ENCODE data around the gene ASCC1. TPM values are rescaled to one million over a fixed set of nuclear protein-coding genes. Genes with fewer than 3 reads are reported as not detected.
"Not testable (repeated sequence)": the region's sequence is repeated elsewhere in the genome, so short reads cannot be mapped to it uniquely, and the experiment has no call there.

ASCC1 gene
- polyA plus RNA-seq, 1 experiment, result 18.5 TPM

DNA sequence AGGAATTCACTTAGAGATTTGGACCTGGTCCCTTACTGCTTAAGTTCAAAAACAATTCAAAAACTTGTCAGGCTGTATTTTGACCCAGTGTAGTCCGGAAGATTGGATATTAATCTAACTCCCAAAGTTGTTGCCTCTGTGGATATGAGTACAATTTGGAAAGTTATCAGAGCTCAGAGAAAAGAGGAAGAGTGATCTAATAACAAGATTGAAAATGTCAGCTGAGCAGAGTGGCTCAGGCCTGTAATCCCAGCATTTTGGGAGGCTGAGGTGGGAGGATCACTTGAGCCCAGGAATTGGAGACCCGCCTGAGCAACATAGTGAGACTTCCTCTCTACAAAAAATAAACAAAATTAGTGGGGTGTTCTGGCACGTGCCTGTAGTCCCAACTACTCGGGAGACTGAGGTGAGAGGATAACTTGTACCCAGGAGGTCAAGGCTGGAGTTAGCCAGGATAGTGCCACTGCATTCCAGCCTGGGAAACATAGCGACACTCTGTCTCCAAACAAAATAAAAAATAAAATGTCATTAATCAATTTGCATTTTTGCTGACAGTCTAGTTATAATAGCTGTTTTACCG, 3.2 kb upstream of the ASCC1 start:
- CTCF ChIA-PET, result interaction anchor here (0.6 to 1.9 kb wide), 4 partner anchors 17 to 121 kb away, joined by 3 to 12 read pairs (median 6); no protein-coding TSS in a partner anchor
- Histone ChIP-seq H3K36me3 (ENCODE audit: control insufficient read depth, insufficient read depth, low read length) (peaks cover 1% of the 10 kb centered on the region; the same call in 1 of the 2 replicates), H3K4me3 (ENCODE audit: low read depth, low read length) (no peak overlapping the region), H3K27me3 (ENCODE audit: control insufficient read depth, insufficient read depth, low read length) (no peaks in the 10 kb centered on the region)
- TF ChIP-seq, protein P1, sequence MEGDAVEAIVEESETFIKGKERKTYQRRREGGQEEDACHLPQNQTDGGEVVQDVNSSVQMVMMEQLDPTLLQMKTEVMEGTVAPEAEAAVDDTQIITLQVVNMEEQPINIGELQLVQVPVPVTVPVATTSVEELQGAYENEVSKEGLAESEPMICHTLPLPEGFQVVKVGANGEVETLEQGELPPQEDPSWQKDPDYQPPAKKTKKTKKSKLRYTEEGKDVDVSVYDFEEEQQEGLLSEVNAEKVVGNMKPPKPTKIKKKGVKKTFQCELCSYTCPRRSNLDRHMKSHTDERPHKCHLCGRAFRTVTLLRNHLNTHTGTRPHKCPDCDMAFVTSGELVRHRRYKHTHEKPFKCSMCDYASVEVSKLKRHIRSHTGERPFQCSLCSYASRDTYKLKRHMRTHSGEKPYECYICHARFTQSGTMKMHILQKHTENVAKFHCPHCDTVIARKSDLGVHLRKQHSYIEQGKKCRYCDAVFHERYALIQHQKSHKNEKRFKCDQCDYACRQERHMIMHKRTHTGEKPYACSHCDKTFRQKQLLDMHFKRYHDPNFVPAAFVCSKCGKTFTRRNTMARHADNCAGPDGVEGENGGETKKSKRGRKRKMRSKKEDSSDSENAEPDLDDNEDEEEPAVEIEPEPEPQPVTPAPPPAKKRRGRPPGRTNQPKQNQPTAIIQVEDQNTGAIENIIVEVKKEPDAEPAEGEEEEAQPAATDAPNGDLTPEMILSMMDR (IDR thresholded peaks at IDR 0.05; ENCODE audit: insufficient read depth, low read depth, low read length), result no peak
- POLR2A ChIA-PET, result no interaction called here
- no peak for DNase-seq (ENCODE audit: low read depth)

- Histone ChIP-seq H3K36me3 (ENCODE audit: control insufficient read depth, insufficient read depth, low read length) (peaks cover 1% of the 10 kb centered on the region; the same call in 1 of the 2 replicates), H3K4me3 (ENCODE audit: low read depth, low read length) (no peak overlapping the region), H3K27me3 (ENCODE audit: control insufficient read depth, insufficient read depth, low read length) (no peaks in the 10 kb centered on the region)
- CTCF ChIA-PET, result interaction anchor here (0.6 to 1.9 kb wide), 4 partner anchors 18 to 118 kb away, joined by 3 to 12 read pairs (median 6); no protein-coding TSS in a partner anchor
- TF ChIP-seq, protein P1 (IDR thresholded peaks at IDR 0.05; ENCODE audit: insufficient read depth, low read depth, low read length), result no peak
- DNase-seq (ENCODE audit: low read depth), result no peak
- POLR2A ChIA-PET, result no interaction called here
Measured at GRCh38 chr10:72218726-72219125, 2.6 kb upstream of the ASCC1 start.

GRCh38 chr10:72218325-72218724, 2.2 kb upstream of the ASCC1 start:
- CTCF ChIA-PET, result interaction anchor here (0.6 to 1.9 kb wide), 4 partner anchors 18 to 118 kb away, joined by 3 to 12 read pairs (median 6); no protein-coding TSS in a partner anchor
- POLR2A ChIA-PET, result no interaction called here
- no peak for DNase-seq (ENCODE audit: low read depth)

GRCh38 chr10:72211832-72212231, 4.2 kb downstream of the ASCC1 start:
- H3K27me3 ChIP-seq (ENCODE audit: control insufficient read depth, insufficient read depth, low read length); POLR2A ChIA-PET; H3K4me3 ChIP-seq (ENCODE audit: low read depth, low read length); DNase-seq (ENCODE audit: low read depth); H3K36me3 ChIP-seq (ENCODE audit: control insufficient read depth, insufficient read depth, low read length): not testable (repeated sequence)
- CTCF ChIA-PET, result interaction anchor here (0.6 to 1.4 kb wide), 3 partner anchors 86 to 316 kb away, joined by 3 read pairs; no protein-coding TSS in a partner anchor

More at GRCh38 chr10:72218325-72218724, 2.2 kb upstream of the ASCC1 start:
- no peaks in the 10 kb centered on the region for H3K27me3 ChIP-seq (ENCODE audit: control insufficient read depth, insufficient read depth, low read length)
- TF ChIP-seq, protein P1 (IDR thresholded peaks at IDR 0.05; ENCODE audit: insufficient read depth, low read depth, low read length), result no peak
- H3K4me3 ChIP-seq (ENCODE audit: low read depth, low read length), result no peak overlapping the region
- peaks cover 1% of the 10 kb centered on the region; the same call in 1 of the 2 replicates for H3K36me3 ChIP-seq (ENCODE audit: control insufficient read depth, insufficient read depth, low read length)

- H3K36me3 ChIP-seq (ENCODE audit: control insufficient read depth, insufficient read depth, low read length); DNase-seq (ENCODE audit: low read depth); H3K27me3 ChIP-seq (ENCODE audit: control insufficient read depth, insufficient read depth, low read length); POLR2A ChIA-PET; H3K4me3 ChIP-seq (ENCODE audit: low read depth, low read length): not testable (repeated sequence)
- CTCF ChIA-PET, result interaction anchor here (0.6 to 1.4 kb wide), 3 partner anchors 86 to 315 kb away, joined by 3 read pairs; no protein-coding TSS in a partner anchor
Measured at GRCh38 chr10:72211381-72211780, 4.7 kb downstream of the ASCC1 start.

DNA sequence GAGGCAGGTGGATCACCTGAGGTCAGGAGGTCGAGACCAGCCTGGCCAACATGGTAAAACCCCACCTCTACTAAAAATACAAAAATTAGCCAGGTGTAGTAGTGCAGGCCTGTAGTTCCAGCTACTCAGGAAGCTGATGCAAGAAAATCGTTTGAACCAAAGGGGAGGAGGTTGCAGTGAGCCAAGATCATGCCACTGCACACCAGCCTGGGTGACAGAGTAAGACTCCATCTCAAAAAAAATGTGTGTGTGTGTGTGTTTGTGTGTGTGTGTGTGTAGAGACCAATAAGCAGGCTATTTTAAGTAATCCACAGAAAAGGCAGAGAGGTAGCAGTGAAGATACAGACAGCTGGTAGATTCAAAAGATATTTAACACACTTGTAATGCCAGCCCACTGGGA, 7.5 kb downstream of the ASCC1 start:
- CTCF ChIA-PET; H3K27me3 ChIP-seq (ENCODE audit: control insufficient read depth, insufficient read depth, low read length); H3K36me3 ChIP-seq (ENCODE audit: control insufficient read depth, insufficient read depth, low read length); DNase-seq (ENCODE audit: low read depth); POLR2A ChIA-PET; H3K4me3 ChIP-seq (ENCODE audit: low read depth, low read length): not testable (repeated sequence)

Measured in BJ (cell line).